ENCODE data around the gene NUP98. TPM values are rescaled to one million over a fixed set of nuclear protein-coding genes. Genes with fewer than 3 reads are reported as not detected.

Gene NUP98
- total and polyA plus RNA-seq, 11 donors, result 13.2 to 77.9 (median 45.3) TPM

- intact Hi-C loops (cut with DNase I), result no loop called here
- TF ChIP-seq POLR2A (IDR thresholded peaks at IDR 0.05), result no peak
- TF ChIP-seq, protein P1, sequence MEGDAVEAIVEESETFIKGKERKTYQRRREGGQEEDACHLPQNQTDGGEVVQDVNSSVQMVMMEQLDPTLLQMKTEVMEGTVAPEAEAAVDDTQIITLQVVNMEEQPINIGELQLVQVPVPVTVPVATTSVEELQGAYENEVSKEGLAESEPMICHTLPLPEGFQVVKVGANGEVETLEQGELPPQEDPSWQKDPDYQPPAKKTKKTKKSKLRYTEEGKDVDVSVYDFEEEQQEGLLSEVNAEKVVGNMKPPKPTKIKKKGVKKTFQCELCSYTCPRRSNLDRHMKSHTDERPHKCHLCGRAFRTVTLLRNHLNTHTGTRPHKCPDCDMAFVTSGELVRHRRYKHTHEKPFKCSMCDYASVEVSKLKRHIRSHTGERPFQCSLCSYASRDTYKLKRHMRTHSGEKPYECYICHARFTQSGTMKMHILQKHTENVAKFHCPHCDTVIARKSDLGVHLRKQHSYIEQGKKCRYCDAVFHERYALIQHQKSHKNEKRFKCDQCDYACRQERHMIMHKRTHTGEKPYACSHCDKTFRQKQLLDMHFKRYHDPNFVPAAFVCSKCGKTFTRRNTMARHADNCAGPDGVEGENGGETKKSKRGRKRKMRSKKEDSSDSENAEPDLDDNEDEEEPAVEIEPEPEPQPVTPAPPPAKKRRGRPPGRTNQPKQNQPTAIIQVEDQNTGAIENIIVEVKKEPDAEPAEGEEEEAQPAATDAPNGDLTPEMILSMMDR (IDR thresholded peaks at IDR 0.05), result no peak
- no peak for DNase-seq
- Histone ChIP-seq H3K9me3 (no peaks in the 10 kb centered on the region), H3K27me3 (no peaks in the 10 kb centered on the region), H3K27ac (no peak overlapping the region), H3K36me3 (no peaks in the 10 kb centered on the region), H3K4me1 (no peaks in the 10 kb centered on the region), H3K4me3 (no peak overlapping the region)
- ATAC-seq, result peak in 1 of 4 donors; percentile 23
- 86 to 95% (median 92%) methylated on average over 1 of the region's 1 CpG for WGBS, 4 donors
These were observed 170.1 kb downstream of the NUP98 start for GRCh38 chr11:3627291-3627690.

GRCh38 chr11:3626250-3626960 is 170.9 kb downstream of the NUP98 start:
- Histone ChIP-seq H3K36me3 (no peaks in the 10 kb centered on the region), H3K27me3 (no peaks in the 10 kb centered on the region), H3K9me3 (no peaks in the 10 kb centered on the region), H3K27ac (no peak overlapping the region), H3K4me1 (no peaks in the 10 kb centered on the region), H3K4me3 (peak overlapping the region in 4 of 12 donors; percentile 15 to 45 (median 24))
- 81 to 85% (median 83%) methylated on average over 20 to 23 of the region's 23 CpGs for WGBS, 4 donors
- TF ChIP-seq, protein P1 (IDR thresholded peaks at IDR 0.05), result no peak
- no peak for TF ChIP-seq POLR2A (IDR thresholded peaks at IDR 0.05)
- ATAC-seq, result peak in 3 of 4 donors; percentile 29 to 67 (median 49)
- peak; percentile 53 to 81 (median 69) for DNase-seq
- intact Hi-C loops (cut with DNase I), result no loop called here

Other genes with a start within 250 kb of the NUP98 start
- 1 to 10 TPM in 7 of 9 donors, under 1 TPM in 2; 0.56 to 3.4 (median 1.2) TPM for gene ART5, start 155.6 kb downstream of the NUP98 start, total RNA-seq
- under 1 TPM; 0.44 to 0.72 TPM for gene ART5, start 155.6 kb downstream of the NUP98 start, polyA plus RNA-seq
- 1 to 10 TPM in 3 of 9 donors, under 1 TPM in 5, not detected in 1; 0.33 to 3.3 (median 0.61) TPM for gene ART1, start 152.4 kb downstream of the NUP98 start, total RNA-seq
- not detected for gene ART1, start 152.4 kb downstream of the NUP98 start, polyA plus RNA-seq
- gene CHRNA10, start 126.2 kb downstream of the NUP98 start, total RNA-seq, result under 1 TPM in 8 of 9 donors, not detected in 1; 0.30 to 0.80 (median 0.47) TPM
- gene CHRNA10, start 126.2 kb downstream of the NUP98 start, polyA plus RNA-seq, result under 1 TPM; 0.43 to 0.57 TPM
- 10 to 100 TPM; 17.6 to 31.7 (median 23.3) TPM for gene PGAP2, start 11.0 kb upstream of the NUP98 start, total RNA-seq
- gene PGAP2, start 11.0 kb upstream of the NUP98 start, polyA plus RNA-seq, result 10 to 100 TPM; 12.9 to 17.3 TPM
- 10 to 100 TPM; 17.9 to 69.1 (median 30.1) TPM for gene RHOG, start 43.4 kb upstream of the NUP98 start, total RNA-seq
- 10 to 100 TPM; 23.0 to 50.4 TPM for gene RHOG, start 43.4 kb upstream of the NUP98 start, polyA plus RNA-seq
- gene STIM1, start 58.1 kb upstream of the NUP98 start, total RNA-seq, result 10 to 100 TPM; 24.4 to 42.9 (median 28.9) TPM
- 10 to 100 TPM; 13.2 to 36.2 TPM for gene STIM1, start 58.1 kb upstream of the NUP98 start, polyA plus RNA-seq

Data from heart left ventricle (tissue), 16 donors.